SU-DHL-6 (cell line): ENCODE results near the gene ATP13A2.
"Not testable (repeated sequence)": the region's sequence is repeated elsewhere in the genome, so short reads cannot be mapped to it uniquely, and the experiment has no call there.

Experiments
- H2AFZ ChIP-seq: fragments of 200-600 bp; sonication (generic); 2 replicates; pipeline ENCODE4 v1.6.1; 2014; ENCODE audit warnings: low read depth, mild to moderate bottlenecking, moderate library complexity, mixed read lengths, antibody characterized with exemption, low read length; ENCODE audit not compliant: severe bottlenecking
- H3F3A ChIP-seq: fragments of 200-600 bp; shearing (Covaris generic); 2 replicates; pipeline ENCODE4 v1.6.0; 2016; ENCODE audit warnings: antibody characterized with exemption, mild to moderate bottlenecking; ENCODE audit not compliant: insufficient read depth
- H3K27ac ChIP-seq: fragments of 200-600 bp; sonication (generic); 2 replicates; pipeline ENCODE4 v1.5.1; 2016; ENCODE audit warnings: low read depth, mild to moderate bottlenecking, low read length, moderate library complexity, mixed read lengths
- H3K27me3 ChIP-seq: fragments of 200-600 bp; sonication (generic), shearing (Covaris generic); 2 replicates; pipeline ENCODE4 v1.6.0; 2014; ENCODE audit warnings: mild to moderate bottlenecking, low read length
- H3K36me3 ChIP-seq: fragments of 200-600 bp; sonication (generic); 2 replicates; pipeline ENCODE4 v1.6.1; 2014; ENCODE audit warnings: mild to moderate bottlenecking, low read length, mixed read lengths
- H3K4me2 ChIP-seq: fragments of 300-600, 200-600 bp; shearing (Covaris generic), sonication (generic); 2 replicates; pipeline ENCODE4 v1.6.0; 2014; ENCODE audit warnings: low read length, low read depth, mild to moderate bottlenecking; ENCODE audit not compliant: poor library complexity, severe bottlenecking
- H3K4me3 ChIP-seq: fragments of 200-600 bp; sonication (generic); 2 replicates; pipeline ENCODE4 v1.5.1; 2014; ENCODE audit warnings: antibody characterized with exemption, low read length, mild to moderate bottlenecking, mixed read lengths; ENCODE audit not compliant: insufficient read depth, poor library complexity, severe bottlenecking
- H3K79me2 ChIP-seq: fragments of 200-600 bp; sonication (generic); 2 replicates; pipeline ENCODE4 v1.6.1; 2014; ENCODE audit warnings: mild to moderate bottlenecking, low read length, moderate library complexity; ENCODE audit not compliant: insufficient read depth
- H3K9ac ChIP-seq: fragments of 200-600 bp; sonication (generic); 2 replicates; pipeline ENCODE4 v1.7.0; 2014; ENCODE audit warnings: mild to moderate bottlenecking, low read length
- H3K9me2 ChIP-seq: fragments of 200-600 bp; sonication (generic); replicated peaks from 2 replicates; pipeline ENCODE4 v1.6.1; 2014; ENCODE audit warnings: low read length; ENCODE audit not compliant: insufficient read depth
- H3K9me3 ChIP-seq: fragments of 200-600 bp; sonication (generic); 2 replicates; pipeline ENCODE4 v1.6.1; 2014; ENCODE audit warnings: low read length, mixed read lengths; ENCODE audit not compliant: insufficient read depth
- H4K20me1 ChIP-seq: fragments of 200-600 bp; sonication (generic); 2 replicates; pipeline ENCODE4 v1.6.1; 2014; ENCODE audit warnings: low read depth, mild to moderate bottlenecking, antibody characterized with exemption, low read length, moderate library complexity, mixed read lengths
- EZH2phosphoT487 ChIP-seq: fragments of 200-600 bp; sonication (generic), shearing (Covaris generic); conservative IDR thresholded peaks from 2 replicates; pipeline ENCODE4 v1.6.1; 2018; ENCODE audit warnings: mild to moderate bottlenecking, antibody characterized with exemption, low read length, moderate library complexity, mixed read lengths
- TF ChIP-seq, protein P1 (sequence below): fragments of 200-600 bp; sonication (generic); IDR thresholded peaks from one replicate; pipeline ENCODE4 v1.5.1; 2017; ENCODE audit warnings: antibody characterized with exemption, mild to moderate bottlenecking, low read length, moderate library complexity; ENCODE audit not compliant: insufficient read depth, poor library complexity, severe bottlenecking

Gene ATP13A2

DNA sequence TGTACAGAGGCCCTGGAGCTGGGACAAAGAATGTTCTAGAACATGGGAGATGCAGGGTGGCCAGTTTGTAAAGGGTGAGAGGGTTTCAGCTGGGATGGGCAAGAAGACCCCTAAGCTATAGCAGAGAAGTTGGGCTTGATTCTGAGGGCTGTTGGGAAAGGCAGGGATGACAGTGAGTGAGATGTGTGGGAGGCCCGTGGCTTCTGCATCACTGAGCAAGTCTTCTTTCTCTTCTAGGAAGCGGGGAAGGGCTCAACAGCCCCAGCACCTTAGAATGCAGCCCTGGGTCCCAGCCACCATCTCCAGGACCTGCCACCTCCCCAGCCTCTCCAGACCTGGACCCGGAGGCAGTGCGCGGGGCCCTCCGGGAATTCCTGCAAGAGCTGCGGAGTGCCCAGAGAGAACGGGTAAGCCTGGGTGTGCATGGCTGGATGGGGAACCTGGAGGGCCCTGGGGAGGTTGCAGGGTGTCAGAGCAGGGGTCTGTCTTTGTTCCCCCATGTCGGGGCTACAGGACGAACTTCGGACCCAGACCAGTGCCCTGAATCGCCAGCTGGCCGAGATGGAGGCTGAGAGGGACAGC, 46.2 kb downstream of the ATP13A2 start:
- Histone ChIP-seq H3K4me2 (no peak overlapping the region), H4K20me1 (no peaks in the 10 kb centered on the region), H3F3A (no peaks in the 10 kb centered on the region), H2AFZ (no peak overlapping the region), H3K9ac (no peak overlapping the region), H3K4me3 (no peak overlapping the region), H3K79me2 (no peaks in the 10 kb centered on the region), H3K36me3 (no peaks in the 10 kb centered on the region), H3K9me2 (no peaks in the 10 kb centered on the region), H3K27me3 (no peaks in the 10 kb centered on the region), H3K27ac (no peak overlapping the region), H3K9me3 (no peaks in the 10 kb centered on the region)
- TF ChIP-seq EZH2phosphoT487, result no peak
- TF ChIP-seq, protein P1, sequence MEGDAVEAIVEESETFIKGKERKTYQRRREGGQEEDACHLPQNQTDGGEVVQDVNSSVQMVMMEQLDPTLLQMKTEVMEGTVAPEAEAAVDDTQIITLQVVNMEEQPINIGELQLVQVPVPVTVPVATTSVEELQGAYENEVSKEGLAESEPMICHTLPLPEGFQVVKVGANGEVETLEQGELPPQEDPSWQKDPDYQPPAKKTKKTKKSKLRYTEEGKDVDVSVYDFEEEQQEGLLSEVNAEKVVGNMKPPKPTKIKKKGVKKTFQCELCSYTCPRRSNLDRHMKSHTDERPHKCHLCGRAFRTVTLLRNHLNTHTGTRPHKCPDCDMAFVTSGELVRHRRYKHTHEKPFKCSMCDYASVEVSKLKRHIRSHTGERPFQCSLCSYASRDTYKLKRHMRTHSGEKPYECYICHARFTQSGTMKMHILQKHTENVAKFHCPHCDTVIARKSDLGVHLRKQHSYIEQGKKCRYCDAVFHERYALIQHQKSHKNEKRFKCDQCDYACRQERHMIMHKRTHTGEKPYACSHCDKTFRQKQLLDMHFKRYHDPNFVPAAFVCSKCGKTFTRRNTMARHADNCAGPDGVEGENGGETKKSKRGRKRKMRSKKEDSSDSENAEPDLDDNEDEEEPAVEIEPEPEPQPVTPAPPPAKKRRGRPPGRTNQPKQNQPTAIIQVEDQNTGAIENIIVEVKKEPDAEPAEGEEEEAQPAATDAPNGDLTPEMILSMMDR, result no peak

DNA sequence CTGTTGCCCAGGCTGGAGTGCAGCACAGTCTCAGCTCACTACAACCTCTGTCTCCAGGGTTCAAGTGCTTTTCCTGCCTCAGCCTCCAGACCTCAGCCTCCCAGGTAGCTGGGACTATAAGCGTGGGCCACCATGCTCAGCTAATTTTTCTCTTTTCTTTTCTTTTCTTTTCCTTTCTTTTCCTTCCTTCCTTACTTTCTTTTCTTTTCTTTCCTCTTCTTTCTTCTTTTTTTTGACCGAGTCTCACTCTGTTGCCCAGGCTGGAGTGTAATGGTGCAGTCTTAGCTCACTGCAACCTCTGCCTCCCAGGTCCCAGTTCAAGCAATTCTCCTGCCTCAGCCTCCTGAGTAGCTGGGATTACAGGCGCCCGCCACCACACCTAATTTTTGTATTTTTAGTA, 47.6 kb downstream of the ATP13A2 start:
- not testable (repeated sequence) for H3K27me3 ChIP-seq, H4K20me1 ChIP-seq, H3K36me3 ChIP-seq, H3K9me2 ChIP-seq, H3K4me2 ChIP-seq, H3K4me3 ChIP-seq, H3K9me3 ChIP-seq, H3K27ac ChIP-seq, H3K79me2 ChIP-seq, H2AFZ ChIP-seq, H3F3A ChIP-seq, H3K9ac ChIP-seq

GRCh38 chr1:16961297-16962133, 50.2 kb downstream of the ATP13A2 start:
- Histone ChIP-seq H3K27me3 (no peaks in the 10 kb centered on the region), H3K4me2 (peak overlapping the region; percentile 61), H3F3A (no peaks in the 10 kb centered on the region), H3K9me2 (no peaks in the 10 kb centered on the region), H3K27ac (no peak overlapping the region), H3K4me3 (no peak overlapping the region), H3K9me3 (no peaks in the 10 kb centered on the region), H4K20me1 (no peaks in the 10 kb centered on the region), H2AFZ (no peak overlapping the region), H3K79me2 (no peaks in the 10 kb centered on the region), H3K9ac (0 out of 2 replicates have a peak overlapping the region, but pooled peaks have one; percentile 31), H3K36me3 (no peaks in the 10 kb centered on the region)
- TF ChIP-seq, protein P1, result no peak
- TF ChIP-seq EZH2phosphoT487, result no peak
